NCI-H1694 treated with DMSO at 0.1 percent for 48 hours (cell line): Measurements from ENCODE around the gene ATP1A3.
A peak's percentile ranks its signal among the peaks of the same experiment; 100 is the strongest.
"Not testable (repeated sequence)": the region's sequence is repeated elsewhere in the genome, so short reads cannot be mapped to it uniquely, and the experiment has no call there.

Source experiments
- DNase-seq: peaks from one replicate; lab custom pipeline; 2025; lab: John Stamatoyannopoulos, UW

Gene ATP1A3

DNA sequence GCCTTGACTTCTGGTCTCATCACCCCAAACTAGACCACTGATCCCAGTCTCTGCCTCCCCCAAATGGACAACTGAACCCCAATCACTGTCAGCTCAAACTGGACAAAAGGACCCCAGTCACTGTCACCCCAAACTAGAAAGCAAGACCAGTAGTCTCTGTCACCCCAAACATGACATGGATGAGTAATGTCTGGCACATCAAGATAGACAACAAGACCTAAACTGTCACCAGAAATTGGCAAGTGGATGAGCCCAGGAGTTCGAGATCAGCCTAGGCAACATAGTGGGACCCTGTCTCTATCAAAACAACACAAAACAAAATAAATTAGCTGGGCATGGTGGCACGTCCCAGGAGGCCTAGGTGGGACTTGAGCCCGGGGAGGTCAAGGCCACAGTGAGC lies 46.9 kb downstream of the ATP1A3 start:
- no peak for DNase-seq

DNA sequence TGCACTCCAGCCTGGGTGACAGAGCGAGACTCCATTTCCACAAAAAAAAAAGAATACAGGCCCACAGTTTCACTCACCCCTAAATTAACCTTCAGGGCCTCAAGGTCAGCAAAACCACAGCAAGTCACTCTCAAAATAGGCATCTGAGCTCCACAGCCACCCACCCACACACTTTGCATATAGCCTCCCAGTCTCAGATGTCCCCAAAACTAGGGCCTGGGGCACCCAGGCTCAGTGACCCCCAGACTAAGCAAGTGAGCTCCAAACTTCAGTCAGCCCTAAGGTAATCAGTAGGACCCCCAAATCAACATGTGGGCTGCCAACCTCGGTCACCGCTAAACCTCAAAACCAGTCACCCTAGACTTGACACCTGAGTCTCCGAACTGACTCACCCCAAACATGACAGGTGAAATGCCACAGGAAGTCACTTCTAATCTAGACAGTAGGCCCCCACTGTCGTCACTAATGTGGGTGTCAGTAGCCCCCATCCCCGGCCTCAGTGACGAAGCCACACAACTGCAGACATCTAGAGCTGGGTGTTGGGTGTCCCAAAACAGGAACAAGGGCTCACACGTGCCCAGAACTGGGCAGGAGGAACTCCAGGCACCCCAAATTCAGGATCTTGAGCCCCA lies 48.8 kb downstream of the ATP1A3 start:
- no peak for DNase-seq

DNA sequence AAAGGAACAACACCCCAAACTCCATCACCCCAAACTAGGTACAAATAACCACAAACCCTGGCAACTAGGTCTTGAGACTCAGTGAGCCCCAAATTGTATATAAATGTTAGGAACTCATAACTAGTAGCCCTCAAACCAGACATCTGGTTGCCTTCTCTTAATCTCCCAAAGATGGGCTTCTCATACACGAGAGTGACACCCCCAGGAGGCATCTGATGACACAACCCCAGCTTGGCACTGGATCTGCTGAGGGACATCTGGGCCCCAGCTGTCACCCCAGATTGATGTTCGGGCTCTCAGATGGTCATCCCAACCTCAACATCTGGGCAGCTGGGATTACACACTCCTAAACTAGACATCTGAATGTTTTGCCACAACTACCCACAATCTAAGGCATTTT lies 49.7 kb downstream of the ATP1A3 start:
- no peak for DNase-seq

DNA sequence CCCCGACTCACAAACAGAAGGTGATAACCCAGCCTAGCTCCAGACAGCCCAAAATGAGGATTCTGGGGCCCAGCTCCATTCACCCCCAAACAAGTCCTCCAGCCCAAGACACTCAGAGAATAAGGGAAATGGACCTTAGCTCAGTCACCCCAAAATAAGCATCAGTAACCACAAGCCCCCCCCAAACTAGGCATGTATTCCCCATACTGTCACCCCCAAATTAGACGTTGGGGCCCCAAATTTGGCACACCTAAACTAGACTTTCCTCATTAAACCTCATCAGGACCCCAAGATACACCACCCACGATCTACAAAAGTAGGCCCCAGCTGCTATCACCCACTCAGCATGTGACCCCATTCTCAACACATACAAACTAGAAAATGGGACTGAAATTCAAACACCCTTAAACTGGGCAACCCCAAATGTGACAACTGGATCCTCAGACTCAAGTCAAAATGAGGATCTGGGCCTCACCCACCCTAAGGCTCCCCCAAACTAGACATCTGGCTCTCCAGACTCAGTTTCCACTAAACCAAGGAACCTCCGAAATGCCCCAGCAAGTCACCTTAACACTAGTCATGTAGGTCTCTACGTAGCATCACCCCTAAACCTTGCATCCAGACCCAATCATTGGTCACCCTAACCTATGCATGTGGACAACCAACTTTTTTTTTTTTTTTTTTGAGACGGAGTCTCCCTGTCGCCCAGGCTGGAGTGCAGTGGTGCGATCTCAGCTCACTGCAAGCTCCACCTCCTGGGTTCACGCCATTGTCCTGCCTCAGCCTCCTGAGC lies 52.4 kb downstream of the ATP1A3 start:
- DNase-seq, result no peak

DNA sequence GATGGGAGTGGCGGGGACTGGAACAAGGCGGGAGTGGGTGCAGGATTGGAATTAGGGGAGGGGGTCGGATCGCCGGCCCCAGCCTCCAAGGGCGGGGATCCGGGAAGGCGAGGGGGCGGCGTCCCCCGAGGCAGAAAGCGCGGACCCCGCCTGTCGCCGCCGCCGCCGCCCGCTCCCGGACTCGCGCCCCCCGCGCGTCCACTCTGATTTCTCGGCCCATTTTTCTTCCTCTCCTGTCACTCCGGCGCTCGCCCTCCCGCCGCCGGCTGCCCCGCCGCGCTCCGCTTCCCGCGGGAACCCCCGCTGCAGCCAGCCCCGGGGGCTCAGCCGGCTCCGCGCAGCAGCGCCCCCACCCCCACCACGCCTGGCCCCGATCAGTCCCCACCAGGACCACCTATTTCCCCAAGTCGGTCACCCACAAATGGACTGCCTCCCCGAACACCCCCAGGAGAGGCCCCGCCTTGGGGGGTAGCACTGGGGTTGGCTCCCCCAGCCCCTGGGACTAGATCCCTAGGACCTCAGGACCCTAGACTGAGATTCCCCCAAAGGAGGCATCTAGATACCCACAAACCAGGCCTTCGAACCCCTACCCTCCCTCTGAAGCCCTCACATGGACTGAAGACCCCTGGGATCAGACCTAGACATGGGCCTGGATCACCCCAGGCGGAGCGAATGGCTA lies 53.2 kb downstream of the ATP1A3 start:
- DNase-seq, result no peak

DNA sequence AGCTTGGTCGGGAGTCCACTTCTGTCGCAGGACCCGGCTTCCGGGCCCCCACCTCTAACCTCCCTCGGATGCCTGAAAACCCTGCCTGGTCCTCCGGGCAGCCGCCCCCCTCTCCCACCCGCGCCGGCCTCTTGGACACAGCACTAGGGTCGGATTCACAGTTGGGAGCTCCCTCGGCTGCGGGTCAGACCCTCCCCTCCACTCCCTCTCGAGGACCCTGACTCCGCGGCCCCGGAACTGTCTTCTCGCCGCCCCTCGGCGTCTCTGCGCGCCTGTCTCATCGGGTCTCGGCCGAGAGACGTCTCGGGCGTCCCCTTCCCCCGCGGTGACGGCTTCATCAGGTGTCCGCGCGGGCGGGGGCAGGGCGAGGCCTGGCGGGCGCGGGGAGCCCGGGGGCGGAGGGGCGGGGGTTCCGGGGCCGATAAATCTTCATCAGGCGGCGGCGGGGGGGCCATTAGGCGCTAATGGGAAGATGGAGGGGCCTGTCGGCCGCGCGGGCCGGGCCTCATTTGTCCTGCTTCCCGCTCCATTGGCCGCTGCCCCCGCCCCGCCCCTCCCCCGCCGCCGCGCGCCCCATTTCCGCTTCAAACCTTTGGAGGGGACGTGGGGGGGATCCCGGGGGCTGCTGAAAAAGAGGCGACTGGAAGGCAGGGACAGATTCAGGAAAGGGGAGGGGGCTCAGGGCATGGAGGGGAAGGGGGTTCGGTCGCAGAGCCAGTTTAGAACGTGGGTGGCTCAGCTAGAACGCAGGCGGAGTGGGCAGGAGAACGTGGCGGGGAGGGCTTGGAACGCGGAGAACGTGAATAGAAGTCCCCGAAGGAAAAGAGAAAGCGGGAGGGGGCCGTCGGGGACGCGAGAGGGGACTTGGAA lies 53.9 kb downstream of the ATP1A3 start:
- no peak for DNase-seq

DNA sequence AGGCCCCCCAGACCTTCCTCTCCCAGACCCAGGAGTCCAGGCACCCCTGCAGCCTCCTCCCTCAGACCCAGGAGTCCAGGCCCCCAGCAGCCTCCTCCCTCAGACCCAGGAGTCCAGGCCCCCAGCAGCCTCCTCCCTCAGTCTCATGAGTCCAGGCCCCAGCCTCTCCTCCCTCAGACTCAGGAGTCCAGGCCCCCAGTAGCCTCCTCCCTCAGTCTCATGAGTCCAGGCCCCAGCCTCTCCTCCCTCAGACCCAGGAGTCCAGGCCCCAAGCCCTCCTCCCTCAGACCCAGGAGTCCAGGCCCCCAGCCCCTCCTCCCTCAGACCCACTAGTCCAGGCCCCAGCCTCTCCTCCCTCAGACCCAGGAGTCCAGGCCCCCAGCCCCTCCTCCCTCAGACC lies 54.8 kb downstream of the ATP1A3 start:
- not testable (repeated sequence) for DNase-seq

DNA sequence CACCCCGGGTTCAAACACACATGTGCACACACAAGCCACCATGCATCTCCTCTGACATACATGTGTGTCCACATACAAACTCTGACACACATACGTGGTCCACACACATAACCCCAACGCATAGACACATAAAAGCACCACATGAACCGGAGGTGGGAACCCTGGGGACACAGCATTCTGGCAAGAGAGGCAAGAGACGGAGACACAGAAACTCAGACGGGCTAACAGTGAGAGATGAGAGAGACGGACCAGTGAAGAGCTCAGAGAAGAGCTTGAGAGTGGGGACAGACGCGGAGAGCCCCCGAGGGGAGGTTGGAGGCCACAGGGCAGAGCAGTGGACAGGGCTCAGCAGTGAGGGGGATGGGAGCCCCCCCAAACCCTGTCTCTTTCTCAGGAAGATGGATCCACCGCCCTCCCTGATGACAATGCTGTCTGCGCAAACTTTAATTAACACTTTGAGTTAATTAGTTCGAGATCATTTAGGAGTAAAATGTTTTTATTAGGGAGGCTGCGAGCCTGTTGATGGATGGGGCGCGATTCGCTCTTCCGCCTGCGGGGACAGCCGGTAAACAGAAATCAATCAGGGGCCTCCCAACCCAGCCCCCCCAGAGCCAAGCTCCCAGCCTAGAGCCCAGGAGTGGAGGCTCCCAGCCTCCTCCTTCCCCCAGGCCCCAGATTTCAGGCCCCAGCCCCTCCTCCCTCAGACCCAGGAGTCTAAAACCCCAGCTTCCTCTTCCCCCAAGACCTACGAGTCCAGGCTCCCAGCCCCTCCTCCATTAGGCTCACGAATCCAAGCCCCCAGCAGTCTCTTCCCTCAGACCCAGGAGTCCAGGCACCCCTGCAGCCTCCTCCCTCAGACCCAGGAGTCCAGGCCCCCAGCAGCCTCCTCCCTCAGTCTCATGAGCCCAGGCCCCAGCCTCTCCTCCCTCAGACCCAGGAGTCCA lies 56.2 kb downstream of the ATP1A3 start:
- no peak for DNase-seq

DNA sequence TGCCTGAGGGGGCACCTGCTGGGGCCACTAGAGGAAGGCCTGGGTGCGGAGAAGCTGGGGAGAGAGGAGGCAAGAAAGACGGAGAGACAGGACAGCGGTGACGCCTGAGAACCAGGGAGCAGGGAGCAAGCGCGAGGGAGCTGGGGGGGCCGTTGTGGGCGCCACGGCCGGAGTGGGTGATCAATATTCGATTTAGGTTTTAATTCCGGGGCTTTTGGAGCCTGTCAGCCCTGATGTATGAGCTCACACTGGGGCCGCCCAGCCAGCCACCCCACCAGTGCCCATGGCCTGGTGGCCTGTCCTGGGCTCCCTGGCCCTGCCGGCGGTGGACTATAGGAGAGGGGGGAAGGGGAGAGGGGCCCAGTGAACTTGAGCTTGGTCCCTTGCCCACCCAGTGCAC lies 57.1 kb downstream of the ATP1A3 start:
- DNase-seq, result no peak

DNA sequence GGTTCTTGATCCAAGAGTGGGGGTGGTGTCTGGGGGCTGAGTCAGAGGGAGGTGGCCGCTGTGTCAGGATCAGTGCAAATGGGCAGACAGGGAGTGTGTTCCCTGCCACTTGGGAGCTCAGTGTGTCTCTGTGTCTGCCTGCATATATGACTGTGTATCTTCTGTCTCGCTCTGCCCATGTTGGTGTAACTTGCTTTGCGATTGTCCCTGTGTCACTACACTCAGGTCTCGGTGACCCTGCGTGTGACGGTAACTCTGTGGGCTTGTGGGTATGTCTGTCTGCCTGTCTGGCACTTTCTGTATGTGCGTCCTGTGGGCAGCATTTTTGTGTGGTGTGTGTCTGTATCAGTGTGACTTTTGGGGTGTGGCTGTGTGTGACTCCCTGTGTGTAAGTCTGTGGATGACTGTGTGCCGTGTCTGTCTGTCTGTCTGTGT lies 57.6 kb downstream of the ATP1A3 start:
- no peak for DNase-seq

DNA sequence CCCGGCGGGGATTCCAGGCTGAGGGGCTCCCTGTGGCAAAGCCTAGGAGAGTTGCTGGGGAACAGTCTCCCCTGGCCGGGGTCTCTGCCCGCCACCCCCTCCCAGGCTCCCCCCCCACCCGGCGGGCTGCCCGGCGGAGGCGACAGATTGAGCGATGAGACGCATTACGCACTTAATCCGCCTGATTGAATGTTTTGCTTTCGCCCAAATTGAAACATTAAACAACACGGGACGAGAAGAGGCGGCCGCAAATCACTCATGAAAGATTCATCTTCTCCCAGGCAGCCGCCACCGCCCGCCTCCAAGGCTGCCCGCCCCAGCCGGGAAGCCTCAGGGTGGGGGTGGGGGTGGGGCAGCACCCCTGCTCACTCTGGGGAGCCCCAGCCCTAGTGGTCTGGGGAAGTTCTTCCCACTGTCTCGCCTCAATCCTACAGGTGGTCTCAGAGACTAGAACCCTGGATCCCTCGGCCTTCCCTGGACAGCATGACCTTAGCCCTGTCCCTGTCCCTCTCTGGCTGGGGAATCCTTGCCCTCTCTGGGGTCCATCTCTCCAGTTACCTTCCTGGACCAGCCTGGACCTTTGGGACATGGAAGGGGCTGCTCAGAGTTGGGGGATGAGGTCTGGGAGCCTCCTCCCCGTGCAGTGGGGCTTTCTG lies 58.1 kb downstream of the ATP1A3 start:
- no peak for DNase-seq

DNA sequence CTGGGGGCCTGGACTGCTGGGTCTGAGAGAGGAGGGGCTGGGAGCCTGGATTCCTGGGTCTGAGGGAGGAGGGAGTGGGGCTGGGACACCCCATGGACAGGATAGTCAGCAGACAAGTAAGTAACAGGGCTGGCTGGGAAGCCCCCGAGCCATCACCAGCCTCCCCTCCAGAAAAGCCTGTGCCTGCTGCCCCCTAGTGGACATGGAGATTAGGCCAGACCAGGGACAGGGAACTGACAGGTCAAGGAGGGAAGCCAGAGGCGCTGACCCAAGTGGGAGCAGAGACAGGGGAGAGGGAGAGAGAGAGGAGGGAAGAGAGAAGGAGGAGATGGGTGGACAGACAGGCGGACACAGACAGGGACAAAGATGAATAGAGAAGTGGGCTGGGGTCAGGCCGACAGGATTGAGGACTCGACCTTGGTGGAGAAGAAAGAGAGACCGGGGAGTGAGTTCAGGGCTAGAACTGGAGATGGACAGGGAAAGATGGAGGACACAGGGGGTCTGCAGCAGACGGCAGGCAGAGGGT lies 59.1 kb downstream of the ATP1A3 start:
- peak; percentile 34 for DNase-seq

DNA sequence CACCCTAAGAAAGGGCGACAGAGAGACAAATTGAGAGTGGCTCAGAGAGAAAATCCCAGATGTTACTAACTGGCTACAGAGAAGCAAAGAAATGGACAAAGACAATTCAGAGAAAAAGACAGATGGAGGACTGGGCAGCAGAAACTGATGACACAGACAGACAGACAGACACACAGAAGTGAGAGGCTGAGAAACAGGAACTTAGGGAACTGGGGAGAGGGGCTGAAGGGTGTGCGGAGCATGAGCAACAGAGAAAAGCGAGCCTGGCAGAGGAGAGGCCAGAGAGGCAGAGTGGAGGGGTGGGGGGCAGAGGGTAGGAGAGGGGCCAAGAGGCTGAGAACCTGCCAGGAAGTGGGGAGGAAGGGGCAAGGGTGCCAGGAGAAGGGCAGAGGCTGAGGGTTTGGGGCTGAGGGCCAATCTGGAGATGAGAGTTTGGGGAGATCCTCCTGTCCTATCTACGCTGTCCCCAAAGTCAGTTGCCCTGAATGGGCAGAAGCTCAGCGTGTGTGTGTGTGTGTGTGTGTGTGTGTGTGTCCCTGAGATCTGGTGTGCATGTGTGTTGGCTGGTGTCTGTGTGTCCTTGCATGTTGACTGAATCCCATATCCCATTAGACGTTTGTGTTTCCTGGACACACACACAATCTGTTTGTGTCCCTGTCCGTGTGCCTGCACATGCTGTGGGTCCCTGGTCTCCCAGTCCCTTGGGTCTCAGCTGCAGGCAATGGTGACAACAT lies 60.2 kb downstream of the ATP1A3 start:
- DNase-seq, result no peak

DNA sequence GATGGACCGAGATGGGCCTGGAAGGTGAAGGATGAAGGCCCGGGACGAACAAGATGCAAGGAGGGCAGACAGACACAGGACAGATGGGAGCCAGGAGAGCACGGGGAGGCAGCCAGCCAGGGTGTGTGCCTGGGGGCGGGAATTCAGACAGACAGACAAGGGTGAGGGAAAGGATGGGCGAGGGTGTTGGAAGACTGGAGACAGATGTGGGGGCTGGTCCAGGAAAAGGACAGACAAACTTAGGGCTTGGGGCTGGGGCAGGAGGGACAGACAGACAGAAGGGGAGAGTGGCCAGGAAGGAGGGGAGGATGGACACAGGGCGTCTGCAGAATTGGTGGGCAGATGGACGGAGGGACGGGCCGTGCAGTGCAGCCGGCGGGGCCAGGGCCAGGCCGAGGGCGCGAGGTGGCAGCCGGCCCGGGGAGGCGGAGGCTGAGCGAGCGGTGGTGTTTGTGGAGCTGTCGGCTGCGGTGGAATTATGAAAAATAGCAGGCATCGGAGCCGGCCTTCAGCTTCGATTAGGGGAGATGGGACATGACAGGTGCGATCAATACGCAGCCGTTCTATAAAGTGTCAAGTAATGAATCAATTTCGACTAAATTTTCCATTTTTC lies 61.2 kb downstream of the ATP1A3 start:
- peak; percentile 18 for DNase-seq

DNA sequence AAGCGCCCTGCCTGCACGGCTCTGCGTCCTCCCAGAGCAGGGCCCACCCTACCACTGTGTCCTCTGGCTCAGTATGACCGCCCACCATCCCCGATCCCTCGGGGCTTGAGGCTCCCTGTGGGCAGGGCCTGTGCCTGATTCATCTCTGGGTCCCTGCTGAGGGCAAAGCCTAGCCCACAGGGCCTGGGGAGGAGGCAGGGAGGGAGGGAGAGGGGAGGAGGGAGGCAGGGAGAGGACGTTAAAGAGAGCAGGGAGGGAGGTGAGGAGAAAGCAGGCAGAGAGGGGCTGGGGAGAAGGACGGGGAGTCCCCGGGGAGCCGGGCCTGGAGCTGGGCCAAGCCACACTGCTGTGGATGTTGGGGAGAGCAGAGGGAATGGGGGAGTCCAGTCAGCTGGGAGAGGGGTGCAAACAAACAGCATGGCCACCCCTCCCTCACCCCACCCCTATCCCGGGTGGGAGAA lies 61.7 kb downstream of the ATP1A3 start:
- no peak for DNase-seq

DNA sequence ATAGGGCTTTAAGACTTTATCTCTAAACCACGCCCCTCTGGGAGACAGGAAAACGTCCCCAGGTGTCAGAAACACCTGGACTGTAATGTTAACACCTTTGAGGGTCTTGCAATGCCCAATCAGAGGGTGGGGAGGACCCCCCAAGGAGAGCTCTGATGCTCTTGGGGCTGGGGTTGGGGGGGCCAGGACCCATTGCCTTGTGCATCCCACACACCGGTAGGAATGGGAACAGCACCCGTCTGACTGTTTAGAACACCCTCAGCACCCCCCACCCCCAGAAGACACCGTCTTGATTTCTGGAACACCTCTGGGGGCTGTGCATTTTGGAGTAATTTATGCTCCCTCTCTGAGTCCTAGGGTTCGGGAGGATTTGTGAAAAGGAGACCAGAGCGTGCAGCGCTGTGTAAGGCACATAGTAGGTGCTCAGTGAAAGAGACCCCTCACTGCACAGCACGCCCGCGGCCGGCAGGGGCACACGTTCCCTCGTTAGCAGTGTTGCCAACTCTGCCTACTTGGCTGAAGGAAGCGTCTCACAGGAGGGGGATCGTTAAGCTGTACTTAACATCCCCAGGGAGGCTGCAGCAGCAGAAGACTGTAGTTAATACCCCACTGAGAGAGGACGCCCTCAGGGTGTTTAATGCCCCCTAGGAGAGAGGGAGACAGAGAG lies 63.0 kb downstream of the ATP1A3 start:
- no peak for DNase-seq

DNA sequence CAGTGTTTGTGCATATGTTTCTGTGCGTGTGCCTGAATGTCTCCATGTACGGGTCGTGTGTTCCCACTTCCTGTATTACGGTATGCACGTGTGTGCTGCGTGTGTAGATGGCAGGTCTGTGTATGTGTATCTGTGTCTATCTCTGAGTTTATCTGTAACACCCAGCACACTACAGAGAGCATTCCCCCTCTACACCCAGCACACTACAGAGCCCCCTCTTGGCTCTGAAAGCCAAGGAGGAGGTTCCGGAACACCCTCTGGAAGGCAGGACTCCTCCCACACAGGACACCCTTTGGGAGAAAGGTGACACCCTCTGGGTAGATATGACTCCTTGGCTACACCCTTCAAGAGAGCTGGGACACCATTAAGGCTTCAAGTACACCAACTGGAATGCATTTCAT lies 63.7 kb downstream of the ATP1A3 start:
- DNase-seq, result no peak

DNA sequence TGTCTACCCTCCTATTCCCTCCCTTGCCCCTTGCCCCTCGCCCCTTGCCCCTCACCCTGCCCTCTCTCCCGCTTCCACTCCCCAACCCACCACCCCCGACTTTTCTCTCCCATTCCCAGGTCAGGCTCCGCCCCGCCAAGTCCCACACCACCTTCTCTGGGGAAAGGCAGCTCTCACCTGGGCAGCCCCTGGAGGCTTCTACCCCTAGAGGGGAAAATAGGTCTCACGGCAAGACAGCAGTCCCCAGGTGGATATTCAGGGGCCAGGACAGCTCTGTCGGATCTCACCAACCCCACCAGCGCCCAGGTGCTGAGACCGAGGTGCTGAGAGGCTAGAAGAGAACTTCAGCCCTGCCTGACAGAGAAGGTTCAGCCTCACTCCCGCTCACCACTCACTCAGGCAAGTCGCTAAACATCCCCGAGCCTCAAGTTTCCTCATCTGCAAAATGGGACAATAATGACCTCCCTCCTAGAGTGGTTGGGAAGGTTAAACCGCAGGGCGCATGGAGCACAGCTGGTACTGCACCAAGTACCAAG lies 64.4 kb downstream of the ATP1A3 start:
- no peak for DNase-seq
